Measurements from ENCODE around the gene PIWIL4. TPM values are rescaled to one million over a fixed set of nuclear protein-coding genes. Genes with fewer than 3 reads are reported as not detected.
"Not testable (repeated sequence)": the region's sequence is repeated elsewhere in the genome, so short reads cannot be mapped to it uniquely, and the experiment has no call there.

The PIWIL4 gene
- total RNA-seq, 1 donor from 2014 or later, result 1.0 TPM

DNA sequence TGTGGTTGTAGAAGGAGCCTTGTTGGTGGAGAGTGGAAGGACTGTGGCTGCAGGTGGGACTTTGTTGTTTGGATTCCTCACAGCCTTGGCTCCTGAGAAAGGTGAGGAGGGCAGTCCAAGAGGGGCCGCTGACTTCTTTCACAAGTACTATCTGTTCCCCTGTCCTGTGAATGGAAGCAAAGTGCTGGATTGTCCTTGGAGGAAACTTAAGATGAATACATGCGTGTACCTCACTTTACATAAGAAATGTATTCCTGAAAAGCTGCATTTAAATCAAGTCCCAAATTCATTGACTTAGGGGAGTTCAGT lies 21.1 kb upstream of the PIWIL4 start:
- intact Hi-C loops (cut with micrococcal nuclease), result loop anchor here (10.0 kb wide), 1 partner anchor 689 kb away; the partner anchor contains the start of gene SESN3

DNA sequence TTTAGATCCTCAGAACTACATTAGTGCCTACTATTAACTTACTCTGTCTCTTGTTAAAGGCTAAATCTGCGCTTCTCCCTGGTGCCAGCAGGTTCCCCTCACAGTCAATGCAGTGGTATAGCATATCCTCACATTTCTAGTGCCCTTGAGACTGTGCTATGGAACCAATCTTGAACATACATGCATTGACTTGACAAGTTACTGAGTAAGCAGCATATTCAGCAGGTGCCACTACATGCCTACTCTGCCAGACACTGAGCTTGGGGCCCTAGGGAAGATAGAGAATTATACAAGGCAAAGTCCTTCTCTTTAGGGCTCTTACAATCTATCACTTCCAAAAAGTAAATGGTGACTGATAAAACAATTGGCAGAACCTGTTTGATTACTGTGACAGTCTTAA lies 20.3 kb upstream of the PIWIL4 start:
- intact Hi-C loops (cut with micrococcal nuclease), result loop anchor here (10.0 kb wide), 1 partner anchor 688 kb away; the partner anchor contains the start of gene SESN3

DNA sequence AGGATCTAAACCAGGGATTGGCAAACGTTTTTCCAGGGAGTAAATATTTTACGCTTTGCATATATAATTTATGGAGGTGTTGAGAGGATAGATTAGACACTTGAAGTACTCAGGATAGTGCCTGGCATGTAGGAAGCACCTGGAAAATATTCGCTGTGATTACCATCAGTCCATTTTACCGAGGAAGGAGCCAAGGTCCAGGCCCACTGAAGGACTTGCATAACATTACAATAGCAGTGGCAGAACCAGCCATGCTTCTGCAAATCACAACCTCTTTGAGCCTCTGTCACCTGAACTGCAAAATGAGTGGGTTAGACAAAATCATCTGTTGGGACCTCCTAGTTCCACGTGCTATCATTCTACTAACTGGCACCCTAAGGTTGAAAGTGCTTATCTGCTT lies 18.0 kb upstream of the PIWIL4 start:
- intact Hi-C loops (cut with micrococcal nuclease), result loop anchor here (10.0 kb wide), 1 partner anchor 686 kb away; the partner anchor contains the start of gene SESN3

DNA sequence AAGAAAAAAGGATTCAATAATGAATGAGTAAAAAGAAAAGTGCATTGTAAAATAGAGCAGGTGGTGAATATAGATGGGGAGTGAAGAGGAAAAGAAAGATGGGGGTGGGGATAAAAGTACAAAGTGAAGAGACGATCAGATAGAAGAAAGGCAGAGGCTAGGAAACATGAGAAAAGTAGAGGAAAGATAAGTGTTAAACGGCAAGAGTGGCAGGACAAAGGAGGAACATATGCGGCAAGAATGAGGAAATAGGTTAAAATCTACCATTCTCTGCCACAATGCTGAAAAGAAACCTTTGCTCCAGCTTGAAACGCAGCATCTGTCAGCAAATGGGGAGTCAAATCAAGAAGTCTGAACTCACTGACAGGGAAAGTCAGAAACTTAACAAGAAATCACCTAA lies 16.7 kb upstream of the PIWIL4 start:
- intact Hi-C loops (cut with micrococcal nuclease), result no loop called here

DNA sequence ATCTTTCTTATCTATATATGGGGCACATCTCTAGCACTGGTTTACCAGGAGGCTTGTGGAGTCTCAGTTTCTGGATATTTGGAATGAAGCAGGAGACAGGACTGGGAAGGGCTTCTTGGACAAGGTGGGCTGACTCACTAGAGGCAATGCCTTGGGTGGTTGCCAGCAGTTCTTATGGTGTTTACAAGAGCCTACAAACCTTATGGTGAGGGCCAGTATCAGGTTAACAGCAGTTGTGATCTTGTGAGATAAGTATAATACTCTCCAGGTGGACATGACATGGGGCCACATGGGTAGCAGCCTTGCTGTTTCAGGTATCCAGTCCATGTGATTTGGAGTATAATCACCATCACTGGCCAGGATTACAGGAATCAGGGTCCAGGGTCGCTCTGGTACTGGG lies 13.2 kb upstream of the PIWIL4 start:
- intact Hi-C loops (cut with micrococcal nuclease), result no loop called here

DNA sequence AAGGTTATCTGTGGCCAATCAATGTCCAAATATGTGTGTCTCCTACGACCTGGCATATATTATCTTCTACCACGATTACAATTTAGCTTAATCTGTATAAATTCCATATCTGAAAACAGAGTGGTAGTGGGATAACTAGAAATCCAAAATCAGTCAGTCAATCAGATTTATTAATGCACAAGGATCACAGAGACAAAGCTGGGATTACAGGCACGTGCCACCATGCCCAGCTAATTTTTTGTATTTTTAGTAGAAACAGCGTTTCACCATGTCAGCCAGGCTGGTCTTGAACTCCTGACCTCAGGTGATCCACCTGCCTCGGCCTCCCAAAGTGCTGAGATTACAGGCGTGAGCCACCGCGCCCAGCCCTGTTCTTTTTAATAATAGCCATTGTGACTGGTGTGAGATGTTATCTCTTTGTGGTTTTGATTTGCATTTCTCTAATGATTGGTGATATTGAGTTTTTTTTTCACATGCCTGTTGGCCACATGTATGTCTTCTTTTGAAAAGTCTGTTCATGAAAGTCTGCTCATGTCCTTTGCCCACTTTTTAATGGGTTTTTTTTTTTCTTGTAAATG lies 11.3 kb upstream of the PIWIL4 start:
- intact Hi-C loops (cut with micrococcal nuclease), result not testable (repeated sequence)

DNA sequence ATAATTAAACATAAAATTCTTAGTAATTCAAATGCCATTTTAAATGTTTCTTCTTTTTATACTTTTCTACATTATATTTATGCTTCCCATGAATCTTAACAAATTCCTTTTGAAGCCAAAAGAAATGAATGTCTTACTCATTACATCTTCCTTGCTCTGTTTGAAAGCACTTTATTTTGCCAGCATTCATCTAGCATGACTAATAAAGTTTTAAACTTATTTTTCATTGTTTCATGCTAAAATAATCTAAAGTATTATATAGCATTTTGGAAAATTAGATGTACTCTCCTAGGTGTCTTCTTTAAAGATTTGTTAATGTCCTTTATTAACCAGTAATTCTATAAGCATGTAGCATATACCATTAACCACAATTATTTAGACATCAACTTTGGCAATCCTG lies 9.7 kb upstream of the PIWIL4 start:
- intact Hi-C loops (cut with micrococcal nuclease), result no loop called here

DNA sequence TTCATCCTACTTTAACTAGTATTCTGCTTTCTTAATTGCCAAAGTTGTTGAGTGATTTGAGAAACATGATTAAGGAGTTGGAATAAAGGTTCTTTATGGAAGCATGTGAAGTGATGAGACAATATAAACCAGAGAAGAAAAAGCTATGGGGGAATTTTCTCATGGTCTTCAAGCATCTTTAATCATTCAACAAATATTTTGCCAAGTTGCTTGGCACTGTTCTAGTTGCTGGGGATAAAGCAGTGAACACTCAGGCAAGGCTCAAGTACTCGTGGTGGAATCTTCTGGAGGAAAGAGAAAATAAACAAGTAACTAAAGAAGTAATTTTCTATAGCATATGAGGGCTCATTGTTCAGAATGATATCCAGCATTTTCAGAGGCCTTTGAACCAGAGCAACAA lies 9.2 kb upstream of the PIWIL4 start:
- intact Hi-C loops (cut with micrococcal nuclease), result no loop called here

DNA sequence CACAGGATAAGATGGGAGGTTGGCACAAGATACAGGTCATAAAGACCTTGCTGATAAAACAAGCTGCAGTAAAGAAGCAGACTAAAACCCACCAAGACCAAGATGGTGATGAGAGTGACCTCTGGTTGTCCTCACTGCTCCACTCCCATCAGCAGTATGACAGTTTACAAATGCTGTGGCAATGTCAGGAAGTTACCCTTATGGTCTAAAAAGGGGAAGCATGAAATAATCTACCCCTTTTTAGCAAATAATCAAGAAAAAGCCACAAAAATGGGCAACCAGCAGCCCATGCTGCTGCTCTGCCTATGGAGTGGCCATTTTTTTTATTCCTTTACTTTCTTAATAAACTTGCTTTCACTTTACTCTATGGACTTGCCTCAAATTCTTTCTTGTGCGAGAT lies 8.7 kb upstream of the PIWIL4 start:
- intact Hi-C loops (cut with micrococcal nuclease), result no loop called here

DNA sequence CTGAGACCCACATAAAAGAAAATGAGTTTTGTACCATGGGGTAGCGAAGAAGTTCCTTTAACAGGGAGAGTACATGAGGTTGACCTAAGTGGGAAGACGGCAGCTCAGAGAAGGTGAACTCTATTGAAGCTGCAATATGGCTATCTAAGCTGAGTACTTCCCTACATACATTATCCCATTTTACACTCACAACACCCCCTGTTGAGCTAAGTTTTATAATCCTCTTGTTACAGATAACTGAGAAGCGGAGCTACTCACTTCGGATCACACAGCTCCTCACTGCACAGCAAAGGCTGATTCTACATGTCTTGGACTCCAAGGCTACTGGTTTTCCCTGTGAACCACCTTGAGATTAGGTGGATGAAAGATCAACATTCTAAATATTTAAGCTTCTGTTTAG lies 8.2 kb upstream of the PIWIL4 start:
- intact Hi-C loops (cut with micrococcal nuclease), result no loop called here

DNA sequence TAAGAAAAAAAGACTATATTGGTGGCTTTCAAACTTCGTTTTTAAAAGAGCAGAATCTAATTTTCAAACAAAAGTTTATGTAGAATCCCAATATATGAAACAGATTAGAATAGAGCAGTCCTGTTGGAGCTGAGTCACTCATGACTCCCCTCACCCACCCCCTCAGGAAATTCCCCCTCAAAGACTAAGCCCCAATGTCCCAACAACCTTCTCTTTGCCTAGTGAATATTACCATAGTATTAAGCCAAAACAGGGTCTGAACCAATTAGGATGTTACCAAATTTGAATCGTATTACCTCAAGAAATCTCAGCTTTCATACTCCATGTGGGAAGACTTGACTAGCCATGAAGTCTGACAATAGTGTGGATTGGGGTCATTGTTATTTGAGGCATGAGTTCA lies 7.8 kb upstream of the PIWIL4 start:
- intact Hi-C loops (cut with micrococcal nuclease), result no loop called here

DNA sequence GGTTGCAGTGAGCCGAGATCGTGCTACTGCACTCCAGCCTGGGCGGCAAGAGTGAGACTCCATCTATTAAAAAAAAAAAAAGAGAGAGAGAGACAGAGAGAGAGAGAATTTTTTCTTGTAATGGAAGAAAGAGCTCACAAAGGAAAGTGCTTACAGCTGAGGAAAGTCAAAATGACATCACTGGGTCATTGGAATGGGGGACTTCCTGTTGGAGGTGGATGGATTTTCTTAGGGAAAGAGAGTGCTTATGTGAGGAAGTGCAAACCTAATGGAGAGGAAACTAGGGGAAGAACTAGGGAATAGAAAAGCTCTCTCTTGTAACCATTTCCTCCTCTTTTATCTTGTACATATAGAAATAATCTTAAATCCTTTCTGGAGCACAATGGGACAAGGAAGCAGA lies 6.3 kb upstream of the PIWIL4 start:
- intact Hi-C loops (cut with micrococcal nuclease), result no loop called here

DNA sequence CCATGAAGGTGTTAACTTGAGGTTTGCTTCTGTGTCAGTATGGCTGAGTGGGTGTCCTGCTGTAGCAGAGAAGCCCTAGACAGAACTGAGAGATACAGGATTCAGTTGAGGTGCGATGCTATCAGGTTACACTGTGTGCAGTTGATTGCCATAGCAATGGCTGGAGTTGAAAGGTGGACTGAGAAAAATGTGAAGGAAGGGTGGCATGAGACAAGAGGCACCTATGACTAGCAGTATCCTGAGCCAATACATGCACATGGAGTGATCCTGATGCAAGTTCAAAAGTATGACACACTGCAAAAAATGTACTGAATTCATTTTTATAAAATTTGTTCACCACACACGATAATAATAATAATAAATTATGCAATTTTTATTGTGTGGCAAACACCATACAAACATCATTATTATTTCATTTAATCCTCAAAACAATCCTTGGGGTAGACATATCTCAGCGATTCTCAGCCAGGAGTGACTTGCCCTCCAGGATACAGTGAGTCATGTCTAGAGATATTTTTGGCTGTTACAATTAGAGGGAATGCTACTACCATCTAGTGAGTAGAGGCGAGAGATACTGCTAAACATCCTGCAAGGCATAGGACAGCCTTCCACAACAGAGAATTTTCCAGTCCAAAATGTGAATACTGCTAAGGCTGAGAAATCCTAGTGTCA lies 3.9 kb upstream of the PIWIL4 start:
- intact Hi-C loops (cut with micrococcal nuclease), result no loop called here

DNA sequence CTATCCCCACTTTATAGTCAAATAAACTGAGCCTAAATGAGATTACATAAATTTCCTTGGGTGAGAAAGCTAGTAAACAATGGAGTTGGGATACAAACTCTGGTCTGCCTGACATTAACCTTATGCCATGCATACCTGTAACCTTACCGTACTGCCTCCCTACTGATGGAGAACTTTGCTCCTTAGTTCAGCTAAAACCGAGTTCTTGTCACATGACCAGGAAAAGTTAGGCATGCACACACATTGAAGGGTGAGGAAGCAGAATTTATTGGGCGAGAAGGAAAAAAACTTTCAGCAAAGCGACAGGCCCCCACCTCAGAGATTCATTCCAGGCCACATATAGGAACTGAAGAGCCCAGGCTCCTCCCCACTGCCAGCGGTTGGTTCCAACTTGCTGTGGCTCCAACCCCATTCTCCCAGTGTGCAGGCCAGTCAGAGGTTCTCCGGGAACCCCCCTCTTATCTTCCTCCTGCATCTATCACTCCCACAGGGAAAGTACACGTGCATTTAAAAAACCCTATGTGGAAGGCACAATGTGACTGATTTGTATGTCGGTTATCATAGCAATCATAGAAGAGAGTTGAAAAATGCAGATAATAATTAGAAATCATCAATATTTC lies 3.2 kb upstream of the PIWIL4 start:
- intact Hi-C loops (cut with micrococcal nuclease), result no loop called here

DNA sequence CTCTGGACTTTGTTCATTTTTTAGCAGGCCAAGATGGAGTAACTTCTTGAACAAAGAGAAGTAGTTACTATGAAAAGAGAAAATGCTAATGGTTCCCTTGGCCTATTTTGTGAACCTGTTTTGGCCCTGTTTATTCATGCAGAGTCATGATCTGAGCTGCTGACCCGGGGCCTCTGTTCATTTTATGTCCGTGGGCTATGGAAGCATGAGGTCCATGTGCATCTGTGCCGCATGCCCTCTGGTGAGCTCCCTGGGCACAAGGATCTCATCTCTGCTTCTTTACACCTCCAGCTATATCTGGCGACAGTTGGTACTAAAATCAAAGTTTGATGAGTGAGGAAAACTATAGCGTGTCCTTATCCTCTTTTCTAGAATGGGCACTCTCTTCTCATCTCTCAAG lies 1.0 kb downstream of the PIWIL4 start:
- intact Hi-C loops (cut with micrococcal nuclease), result no loop called here

DNA sequence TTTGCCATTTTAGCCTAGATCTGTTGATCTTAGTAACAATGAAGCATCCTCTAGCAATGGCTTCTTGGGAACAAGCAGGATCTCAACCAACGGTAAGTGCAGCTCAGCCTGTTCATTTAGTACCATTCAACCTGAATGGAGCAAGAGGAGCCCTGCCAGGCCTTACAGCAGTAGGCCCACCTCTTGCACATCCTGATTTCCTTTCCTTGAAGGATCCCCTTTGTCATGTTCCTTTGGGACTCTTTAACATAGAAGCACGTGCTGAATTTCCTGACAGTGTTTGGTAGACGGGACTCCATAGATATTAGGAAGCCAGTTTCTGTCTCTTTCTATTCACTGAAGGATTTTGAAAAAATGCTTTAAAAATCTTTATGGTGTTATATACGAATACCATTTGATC lies 1.5 kb downstream of the PIWIL4 start:
- intact Hi-C loops (cut with micrococcal nuclease), result no loop called here

DNA sequence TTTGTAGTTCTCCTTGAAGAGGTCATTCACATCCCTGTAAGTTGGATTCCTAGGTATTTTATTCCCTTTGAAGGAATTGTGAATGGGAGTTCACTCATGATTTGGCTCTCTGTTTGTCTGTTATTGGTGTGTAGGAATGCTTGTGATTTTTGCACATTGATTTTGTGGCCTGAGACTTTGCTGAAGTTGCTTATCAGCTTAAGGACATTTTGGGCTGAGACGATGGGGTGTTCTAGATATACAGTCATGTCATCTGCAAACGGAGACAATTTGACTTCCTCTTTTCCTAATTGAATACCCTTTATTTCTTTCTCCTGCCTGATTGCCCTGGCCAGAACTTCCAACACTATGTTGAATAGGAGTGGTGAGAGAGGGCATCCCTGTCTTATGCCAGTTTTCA lies 5.8 kb downstream of the PIWIL4 start:
- intact Hi-C loops (cut with micrococcal nuclease), result not testable (repeated sequence)

DNA sequence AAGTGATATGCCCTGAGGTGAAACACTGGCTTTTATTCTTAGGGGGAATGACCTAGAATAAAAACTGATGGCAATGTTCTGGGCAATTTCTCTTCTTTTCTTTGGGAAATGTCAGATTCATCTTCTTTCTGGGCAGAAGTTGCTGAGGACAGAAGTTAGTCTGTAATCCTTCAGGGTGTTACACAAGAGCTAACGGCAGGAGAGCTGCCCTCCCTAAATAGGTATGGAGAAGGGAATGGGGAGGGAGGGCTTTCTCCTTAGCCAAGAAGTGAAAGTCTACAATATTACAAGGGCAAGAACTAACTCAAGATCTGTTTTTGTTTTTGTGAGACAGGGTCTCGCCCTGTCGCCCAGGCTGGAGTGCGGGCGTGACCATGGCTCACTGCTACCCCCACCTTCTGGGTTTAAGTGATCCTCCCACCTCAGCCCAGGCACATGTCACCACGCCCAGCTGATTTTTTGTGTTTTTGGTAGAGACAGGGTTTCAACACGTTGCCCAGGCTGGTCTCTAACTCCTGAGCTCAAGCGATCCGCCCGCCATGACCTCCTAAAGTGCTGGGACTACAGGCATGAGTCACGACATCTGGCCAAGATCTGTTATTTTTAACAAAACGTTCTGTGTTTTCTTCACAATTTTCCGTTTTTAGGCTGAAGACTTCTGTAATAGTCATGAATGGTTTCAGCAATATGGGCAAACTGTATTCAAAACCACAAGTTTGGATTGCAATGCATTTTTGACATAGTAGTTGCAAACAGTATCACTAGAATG lies 7.2 kb downstream of the PIWIL4 start:
- intact Hi-C loops (cut with micrococcal nuclease), result no loop called here

DNA sequence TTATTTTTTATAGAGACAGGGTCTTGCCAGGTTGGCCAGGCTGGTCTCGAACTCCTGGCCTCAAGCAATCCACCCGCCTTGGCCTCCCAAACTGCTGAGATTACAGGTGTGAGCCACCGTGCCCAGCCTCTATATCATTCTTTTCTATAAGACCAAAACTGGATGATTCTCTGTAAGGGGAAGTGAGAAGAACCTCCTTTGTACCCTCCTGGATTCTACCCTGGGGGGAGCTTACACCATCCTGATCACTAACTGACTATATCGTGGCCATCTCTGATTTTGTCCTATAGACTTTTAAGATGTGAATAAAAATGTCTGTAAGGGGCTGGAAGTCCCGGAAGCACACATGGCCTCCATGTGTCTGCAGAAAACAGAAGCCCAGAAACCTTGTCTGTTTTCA lies 9.1 kb downstream of the PIWIL4 start:
- intact Hi-C loops (cut with micrococcal nuclease), result no loop called here

DNA sequence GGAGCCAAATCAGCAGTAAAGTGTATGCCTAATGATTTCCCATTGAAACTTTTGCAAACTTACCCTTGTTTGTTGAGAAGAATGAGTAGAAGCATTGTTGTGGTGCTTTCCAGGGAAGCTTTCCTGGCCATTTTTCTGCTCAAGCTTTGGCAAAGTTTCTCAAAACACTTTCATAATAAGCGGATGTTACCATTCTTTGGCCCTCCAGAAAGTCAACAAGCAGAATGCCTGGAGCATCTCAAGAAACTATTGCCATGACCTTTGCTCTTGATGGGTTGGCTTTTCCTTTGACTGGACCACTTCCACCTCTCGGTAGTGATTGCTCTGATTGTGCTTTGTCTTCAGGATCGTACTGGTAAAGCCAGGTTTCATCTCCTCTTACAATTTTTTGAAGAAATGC lies 10.7 kb downstream of the PIWIL4 start:
- intact Hi-C loops (cut with micrococcal nuclease), result no loop called here

DNA sequence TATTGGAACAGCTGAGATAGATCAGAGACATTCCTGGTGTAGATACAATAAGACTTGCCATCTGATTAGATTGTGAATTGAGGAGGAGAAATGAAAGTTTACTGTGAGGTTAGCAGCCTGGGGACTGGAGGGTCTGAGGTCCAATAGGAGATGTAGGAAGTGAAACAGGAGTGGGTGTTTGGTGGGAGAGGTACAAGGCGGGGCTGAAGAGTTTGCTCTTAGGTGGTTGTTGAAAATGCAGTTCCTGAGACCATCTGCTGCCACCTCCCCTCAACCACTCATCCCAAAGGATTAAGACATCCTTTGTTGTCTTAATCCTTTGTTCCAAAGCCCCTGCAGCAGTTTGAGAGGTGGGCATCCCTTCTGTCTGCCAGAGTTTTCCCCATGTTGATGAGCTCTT lies 14.8 kb downstream of the PIWIL4 start:
- intact Hi-C loops (cut with micrococcal nuclease), result no loop called here

DNA sequence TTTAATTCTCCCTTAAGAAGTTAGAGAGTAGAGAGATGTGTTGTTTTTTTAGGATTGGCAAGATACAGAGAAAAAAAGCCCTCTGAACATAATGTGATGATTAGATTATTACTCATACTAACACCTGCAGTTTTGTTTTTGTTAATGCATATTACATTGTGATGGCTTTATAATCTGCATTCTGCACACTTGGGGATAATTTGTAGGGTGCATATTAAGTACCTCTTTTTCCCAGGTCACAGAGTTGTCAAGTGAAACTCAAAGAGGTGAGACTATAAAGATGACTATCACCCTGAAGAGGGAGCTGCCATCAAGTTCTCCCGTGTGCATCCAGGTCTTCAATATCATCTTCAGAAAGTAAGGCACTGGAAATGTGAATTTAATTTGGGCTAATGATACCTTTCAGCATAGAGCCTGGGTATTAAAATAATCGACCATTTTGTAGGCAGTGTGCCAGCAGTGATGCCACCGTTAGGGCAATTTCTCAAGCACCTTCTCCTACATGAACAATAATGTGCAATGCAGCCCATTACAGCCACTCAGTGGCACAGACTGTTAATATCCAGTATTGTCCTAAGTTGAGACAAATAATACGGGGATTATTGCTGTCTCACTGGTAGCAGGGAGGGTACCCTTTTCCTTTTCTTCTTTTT lies 16.2 kb downstream of the PIWIL4 start:
- intact Hi-C loops (cut with micrococcal nuclease), result no loop called here
